ENCODE data around the gene TAF6.
"Not testable (repeated sequence)": the region's sequence is repeated elsewhere in the genome, so short reads cannot be mapped to it uniquely, and the experiment has no call there.

TAF6 gene

DNA sequence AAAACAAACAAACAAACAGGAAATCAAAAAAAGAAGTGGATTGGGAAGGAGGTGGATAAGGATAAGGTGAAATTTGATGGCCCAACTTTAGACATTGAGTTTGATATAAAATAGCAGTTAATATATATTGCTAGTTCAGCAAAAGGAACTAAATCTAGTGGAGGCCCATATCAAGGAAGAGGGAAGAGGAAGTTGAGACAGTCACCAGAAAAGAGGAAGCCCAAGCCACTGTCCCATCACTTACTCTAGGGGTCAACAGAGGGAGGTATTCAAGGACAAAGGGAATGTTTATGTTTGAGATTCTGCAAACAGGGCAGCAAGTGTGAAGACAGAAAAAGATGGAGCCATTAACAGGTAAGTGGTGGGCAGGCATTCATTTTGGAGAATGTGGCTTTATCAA, 33.2 kb upstream of the TAF6 start:
- no peak for DNase-seq

DNA sequence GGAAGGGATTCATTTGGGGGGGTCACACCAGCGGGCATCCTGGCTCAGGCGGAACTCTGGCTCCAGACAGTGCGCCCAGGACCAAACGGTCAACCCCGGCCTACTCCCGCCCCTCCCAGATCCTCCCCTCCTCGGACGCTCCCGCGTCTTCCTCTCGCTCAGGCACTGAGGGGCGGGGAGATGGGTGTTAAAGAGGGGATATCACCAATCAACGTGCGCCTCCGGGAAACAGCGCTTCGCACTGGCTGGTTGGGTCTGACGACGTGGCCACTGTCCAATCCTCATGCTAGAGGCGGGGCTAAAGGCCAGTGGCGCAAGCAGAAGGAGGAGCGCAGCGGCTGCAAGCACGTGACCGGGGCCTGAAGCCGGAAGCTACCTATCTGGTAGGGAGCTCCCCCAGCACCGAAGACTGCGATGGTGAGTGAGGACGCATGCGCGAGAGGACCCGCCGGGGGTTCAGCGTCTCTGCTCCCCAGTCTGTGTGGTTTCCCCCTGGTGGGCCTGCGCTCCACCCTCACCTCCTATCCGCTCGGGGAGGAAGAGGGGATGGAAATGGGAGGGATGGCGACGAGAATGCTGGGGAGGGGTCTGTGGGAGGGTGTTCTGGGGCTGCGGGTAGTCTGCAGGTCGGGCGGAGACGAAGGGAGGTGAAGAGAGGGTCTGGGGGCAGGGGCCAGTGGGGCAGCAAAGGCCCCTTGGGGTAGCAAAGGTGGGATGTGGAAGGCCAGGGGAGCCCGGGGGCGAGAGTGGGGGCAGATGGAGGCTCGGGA, 29.6 kb upstream of the TAF6 start, which contains the start of gene LAMTOR4:
Gene LAMTOR4, plus strand, starts transcription at position 360 of the 770 bp plus-strand sequence. Its CDS starts 55 bp downstream, at position 415.
- DNase-seq: peak; percentile 99

DNA sequence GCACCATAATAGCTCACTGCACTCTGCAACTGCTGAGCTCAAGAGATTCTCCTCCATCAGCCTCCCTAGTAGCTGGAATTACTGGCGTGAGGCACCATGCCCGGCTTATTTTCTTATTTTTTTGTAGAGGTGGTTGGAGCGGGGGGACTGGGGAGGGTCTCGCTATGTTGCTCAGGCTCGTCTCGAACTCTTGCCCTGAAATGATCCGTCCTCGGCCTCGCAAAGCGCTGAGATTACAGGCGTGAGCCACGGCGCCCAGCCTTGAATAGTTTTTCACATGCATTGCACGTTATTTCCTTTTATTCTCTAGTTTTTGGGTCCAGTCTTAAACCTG, 29.0 kb upstream of the TAF6 start:
- DNase-seq: no peak

DNA sequence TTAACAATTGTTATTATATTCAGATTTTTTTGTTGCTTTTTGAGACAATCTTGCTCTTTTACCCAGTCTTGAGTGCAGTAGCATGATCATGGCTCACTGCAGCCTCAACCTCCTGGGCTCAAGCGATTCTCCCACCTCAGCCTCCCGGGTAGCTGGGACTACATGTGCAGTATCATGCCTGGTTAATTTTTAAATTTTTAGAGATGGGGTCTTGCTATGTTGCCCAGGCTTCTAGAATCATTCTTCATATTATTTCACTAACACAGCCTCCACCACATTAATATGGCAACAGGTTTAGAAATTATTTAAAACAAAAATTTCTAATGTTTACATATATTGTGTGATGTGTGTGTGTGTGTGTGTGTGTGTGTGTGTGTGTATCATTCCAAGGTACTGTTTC, 28.1 kb upstream of the TAF6 start:
- DNase-seq: no peak

DNA sequence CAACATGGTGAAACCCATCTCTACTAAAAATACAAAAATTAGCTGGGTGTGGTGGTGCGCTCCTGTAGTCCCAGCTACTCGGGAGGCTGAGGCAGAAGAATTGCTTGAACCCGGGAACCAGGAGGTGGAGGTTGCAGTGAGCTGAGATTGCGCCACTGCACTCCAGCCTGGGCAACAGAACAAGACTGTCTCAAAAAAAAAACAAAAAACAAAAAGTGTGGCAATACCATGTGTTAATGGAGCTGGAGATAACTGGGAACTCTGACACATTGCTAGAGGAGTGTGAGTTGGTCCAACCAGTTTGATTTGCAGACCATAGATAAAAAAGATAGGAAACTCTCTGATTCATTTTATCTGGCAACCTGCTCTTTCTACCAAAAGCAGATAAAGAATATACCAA, 27.2 kb upstream of the TAF6 start:
- DNase-seq: not testable (repeated sequence)

DNA sequence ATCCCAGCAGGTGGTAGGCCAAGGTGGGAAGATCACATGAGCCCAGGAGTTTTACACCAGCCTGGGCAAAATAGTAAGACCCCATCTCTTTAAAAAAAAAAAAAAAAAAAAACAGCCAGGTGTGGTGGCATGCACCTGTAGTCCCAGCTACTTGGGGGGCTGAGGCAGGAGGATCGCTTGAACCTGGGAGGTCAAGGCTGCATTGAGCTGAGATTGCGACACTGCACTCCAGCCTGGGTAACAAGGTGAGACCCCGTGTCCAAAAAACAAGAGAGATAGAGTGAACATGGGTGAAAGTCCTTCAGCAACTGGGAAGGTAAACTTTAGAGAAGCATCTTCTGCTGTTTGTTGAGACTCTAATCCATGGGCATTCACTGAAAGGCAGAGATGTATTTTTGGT, 23.3 kb upstream of the TAF6 start:
- no peak for DNase-seq

DNA sequence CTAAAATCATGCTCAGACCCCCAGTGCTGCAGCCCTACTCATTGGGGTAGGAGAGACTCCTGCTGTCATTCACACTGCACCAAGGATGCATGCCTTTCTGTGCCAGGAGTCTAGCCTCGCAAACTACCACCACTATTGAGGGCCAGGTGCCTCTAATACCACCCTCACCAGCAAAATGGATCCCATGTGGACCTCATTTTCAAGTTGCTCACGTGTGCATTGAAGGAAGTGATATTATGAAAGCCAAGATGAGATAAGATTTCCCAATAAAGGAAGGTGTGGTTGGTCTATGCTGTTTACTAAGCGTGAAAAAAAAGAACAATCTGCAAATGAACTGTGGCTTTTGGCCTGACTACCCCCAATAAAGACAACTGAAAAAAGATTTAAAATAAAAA, 22.4 kb upstream of the TAF6 start:
- DNase-seq: no peak

DNA sequence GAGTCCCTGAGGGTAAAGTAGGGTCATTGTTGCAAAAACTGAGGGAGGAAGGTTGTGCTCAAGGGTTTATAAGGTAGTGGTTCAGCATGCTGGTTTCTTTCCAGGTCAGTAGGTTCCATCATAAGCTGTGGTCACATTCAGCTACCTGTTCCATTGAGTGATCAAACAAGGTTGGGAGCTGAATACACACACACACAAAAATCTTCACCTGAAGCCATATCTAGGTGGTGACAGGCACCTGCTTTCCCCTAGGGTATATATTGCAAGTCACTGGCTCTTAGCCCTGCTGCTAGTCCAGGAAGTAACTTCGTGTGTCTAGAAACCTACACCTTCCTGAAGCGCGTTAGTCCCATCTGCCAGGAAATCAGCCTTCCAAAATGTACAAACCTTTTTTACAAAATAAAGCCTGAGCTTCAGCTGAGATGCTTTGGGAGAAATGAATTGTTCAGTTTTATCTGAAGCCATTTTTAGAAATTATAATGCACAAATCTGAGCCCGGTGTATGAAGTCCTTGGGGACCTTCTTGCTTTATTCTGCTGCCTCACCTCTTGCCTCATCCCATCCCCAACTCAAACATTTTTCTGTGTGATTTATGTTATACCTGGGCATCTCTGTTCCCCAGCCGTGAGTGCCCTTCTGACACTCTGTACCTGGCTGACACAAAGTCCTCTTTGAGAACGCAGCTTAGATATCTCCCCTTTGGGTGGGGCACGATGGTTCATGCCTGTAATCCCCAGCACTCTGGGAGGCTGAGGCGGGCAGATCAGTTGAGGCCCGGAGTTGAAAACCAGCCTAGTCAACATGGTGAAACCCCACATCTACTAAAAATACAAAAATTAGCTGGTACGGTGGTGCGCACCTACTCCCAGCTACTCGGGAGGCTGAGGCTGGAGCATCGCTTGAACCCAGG, 18.9 kb upstream of the TAF6 start:
- DNase-seq: no peak

DNA sequence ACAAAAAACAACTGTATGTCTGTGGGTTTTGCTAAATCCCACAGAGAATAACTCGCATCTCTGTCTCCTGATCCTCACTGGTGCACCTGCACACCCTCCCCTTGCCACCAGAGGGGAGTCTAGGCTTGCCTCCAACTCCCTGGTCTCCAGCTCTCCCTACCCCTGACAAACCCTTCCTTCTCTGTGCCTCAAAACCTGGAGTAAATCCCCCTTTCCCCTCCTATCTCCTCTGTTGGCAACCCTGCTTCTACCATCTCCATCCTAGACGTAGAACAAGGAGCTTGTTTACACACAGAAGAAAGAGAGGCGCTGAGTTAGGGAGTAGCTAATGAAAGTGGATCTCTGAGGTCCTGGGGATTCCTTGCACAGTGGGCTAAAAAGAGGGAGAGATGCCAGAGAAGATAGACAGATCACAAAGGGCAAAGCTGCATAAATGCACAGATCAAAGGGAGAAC, 13.6 kb upstream of the TAF6 start:
- peak; percentile 77 for DNase-seq

DNA sequence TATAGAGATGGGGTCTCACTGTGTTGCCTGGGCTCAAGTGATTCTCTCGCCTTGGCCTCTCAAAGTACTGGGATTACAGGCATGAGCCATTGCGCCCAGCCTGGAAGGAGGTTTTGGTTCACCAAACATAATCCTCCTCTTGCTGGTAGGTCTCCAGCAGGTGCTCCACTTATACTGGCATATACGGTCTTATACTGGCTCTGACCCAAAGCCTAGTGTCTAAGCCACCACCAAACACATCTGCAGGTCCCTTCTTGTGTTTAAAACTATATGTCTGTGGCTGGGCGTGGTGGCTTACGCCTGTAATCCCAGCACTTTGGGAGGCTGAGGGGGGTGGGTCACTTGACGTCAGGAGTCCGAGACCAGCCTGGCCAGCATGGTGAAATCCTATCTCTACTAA, 13.0 kb upstream of the TAF6 start:
- DNase-seq: no peak

DNA sequence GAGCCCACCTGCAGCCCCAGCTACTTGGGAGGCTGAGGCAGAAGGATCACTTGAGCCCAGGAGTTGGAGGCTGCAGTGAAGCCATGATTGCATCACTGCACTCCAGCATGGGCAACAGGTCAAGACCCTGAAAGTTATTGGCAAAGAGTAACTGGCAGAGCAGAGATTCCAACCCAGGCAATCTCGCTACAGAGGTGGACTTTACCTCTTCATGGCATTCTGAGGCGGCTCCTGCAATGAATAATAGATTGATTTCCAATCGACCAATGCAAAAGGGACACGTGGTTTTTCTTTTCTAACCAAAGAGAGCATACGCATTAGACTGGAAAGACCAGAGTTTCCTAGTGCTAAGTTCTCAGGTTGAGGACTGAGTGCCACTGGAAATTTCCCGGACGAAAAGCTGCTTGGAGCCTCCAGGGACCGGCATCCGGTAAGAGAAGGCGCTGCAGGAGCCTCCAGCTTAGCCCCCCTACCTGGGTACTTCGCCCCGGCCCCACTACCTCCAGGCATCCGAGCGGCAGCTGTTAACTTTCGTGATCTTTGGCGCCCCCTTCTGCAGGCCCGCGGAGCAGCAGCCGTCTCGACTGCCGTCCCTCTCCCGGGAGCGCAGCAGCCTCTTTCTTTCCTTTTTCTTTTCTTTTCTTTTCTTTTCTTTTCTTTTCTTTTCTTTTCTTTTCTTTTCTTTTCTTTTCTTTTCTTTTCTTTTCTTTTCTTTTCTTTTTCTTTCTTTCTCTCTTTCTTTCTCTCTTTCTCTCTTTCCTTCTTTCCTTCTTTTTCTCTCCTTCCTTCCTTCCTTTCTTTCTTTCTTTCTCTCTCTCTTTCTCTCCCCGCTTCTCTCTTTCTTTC, 11.7 kb upstream of the TAF6 start:
- DNase-seq: peak; percentile 83

DNA sequence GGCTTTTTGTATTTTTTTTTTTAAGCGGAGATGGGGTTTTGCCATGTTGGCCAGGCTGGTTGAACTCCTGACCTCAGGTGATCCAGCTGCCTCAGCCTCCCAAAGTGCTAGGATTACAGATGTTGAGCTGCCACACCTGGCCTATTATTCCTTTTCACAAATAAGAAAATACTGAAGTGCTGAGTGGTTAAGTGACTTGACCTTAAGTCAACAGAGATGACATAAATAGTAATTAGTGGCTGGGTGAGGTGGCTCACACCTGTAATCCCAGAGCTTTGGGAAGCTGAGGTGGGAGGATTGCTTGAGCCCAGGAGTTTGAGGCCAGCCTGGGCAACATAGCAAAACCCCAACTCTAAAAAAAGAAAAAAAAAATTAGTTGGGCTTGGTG, 11.1 kb upstream of the TAF6 start:
- DNase-seq: not testable (repeated sequence)

DNA sequence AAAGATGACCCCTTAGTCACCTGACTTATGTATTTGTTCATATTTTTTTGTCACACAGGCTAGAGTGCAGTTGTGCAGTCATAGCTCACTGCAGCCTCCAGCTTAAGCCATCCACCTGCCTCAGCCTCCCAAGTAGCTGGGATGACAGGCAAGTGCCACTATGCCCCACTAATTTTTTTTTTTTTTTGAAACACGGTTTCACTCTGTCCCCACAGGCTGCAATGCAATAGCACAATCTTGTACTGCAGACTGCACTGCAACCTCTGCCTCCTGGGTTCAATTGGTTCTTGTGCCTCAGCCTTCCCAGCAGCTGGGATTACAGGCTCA, 9.4 kb upstream of the TAF6 start:
- no peak for DNase-seq

DNA sequence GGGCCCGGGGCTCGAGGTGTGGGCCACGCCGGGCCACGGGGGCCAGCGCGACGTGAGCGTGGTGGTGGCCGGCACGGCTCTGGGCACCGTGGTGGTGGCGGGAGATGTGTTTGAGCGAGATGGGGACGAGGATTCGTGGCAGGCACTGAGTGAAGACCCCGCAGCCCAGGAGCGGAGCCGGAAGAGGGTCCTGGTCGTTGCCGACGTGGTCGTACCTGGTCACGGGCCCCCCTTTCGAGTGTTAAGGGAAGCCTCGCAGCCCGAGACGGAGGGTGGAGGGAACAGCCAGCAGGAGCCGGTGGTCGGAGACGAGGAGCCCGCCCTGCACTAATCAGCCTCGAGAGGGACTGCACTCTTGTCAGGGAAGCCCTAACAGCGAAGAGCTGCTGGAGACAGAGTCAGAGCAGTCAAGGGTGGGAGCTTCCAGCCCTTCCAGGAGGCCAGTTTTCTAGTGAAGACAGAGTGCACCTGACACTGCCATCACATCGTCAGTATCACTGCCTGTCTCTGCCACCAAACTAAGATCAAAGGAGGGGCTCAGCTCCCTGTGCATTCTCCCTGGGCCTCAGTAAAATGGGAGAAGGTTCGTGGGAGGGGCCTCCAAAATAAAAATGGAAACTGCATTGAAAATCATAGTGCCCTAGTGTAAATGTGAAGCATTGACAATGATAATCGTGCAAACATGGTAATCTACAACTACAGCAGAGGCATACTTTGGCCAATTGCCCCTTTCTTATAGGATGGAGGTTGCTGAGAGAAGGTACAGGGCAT, 8.9 kb upstream of the TAF6 start:
- peak; percentile 20 for DNase-seq

DNA sequence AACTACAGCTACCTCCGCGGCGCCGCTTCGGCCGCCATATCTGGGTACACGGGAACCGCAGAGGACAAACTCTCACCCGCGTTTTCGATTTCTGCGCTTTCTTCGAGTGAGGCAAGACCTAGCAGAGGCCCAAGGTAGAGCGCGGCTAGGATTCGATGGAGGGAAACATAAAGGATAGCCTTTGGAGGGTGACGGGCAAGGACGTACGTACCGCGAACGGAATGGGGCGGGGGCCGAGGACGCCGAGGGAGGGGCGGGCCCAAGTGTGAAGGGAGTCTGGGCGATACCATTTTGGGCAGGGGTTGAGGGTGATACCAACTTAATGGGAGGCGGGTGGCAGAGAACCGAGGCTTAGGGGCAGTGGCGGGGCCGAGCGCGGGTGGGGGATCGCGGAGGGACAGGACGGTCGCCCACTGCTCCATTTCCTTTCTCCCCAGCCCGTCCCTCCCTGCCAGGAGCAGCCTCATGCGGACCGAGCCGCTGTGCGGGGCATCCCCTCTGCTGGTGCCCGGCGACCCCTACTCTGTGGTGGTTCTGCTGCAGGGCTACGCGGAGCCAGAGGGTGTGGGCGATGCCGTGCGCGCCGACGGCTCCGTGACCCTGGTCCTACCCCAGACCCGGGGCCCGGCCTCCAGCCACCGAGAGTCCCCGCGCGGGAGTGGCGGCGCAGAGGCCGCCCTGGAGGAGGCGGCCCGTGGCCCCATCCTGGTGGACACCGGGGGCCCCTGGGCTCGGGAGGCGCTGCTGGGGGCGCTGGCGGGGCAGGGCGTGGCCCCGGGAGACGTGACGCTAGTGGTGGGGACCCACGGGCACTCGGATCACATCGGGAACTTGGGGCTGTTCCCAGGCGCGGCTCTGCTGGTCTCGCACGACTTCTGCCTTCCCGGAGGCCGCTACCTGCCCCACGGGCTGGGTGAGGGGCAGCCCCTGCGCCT, 8.0 kb upstream of the TAF6 start, which contains the start of gene MBLAC1:
Gene MBLAC1, plus strand, starts transcription at position 37 of the 935 bp plus-strand sequence. Its CDS starts 429 bp downstream, at position 466.
- peak; percentile 94 for DNase-seq

DNA sequence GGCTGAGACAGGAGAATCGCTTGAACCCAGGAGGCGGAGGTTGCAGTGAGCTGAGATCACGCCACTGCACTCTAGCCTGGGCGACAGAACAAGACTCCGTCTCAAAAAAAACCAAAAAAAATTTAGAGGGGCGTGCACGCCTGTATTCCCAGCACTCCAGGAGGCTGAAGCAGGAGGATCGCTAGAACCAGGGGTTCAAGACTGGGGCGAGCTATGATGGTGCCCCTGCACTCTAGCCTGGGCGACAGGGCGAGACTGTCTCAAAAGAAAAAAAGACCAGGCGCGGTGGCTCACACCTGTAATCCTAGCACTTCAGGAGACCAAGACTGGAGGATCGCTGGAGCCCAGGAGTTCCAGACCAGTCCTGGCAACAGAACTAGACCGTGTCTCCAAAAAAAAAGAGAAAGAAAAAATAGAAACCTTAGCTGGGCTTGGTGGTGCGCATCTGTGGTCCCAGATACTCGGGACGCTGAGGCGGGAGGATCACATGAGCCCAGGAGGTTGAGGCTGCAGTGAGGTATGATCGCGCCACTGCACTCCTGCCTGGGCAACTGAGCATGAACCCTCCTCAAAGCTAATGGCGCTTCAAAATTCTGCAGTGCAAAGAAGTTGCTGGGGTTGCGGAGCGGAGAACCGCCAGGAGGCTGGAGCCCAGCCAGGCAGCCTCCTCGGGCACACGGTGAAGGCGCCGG, 7.2 kb upstream of the TAF6 start:
- DNase-seq: no peak

DNA sequence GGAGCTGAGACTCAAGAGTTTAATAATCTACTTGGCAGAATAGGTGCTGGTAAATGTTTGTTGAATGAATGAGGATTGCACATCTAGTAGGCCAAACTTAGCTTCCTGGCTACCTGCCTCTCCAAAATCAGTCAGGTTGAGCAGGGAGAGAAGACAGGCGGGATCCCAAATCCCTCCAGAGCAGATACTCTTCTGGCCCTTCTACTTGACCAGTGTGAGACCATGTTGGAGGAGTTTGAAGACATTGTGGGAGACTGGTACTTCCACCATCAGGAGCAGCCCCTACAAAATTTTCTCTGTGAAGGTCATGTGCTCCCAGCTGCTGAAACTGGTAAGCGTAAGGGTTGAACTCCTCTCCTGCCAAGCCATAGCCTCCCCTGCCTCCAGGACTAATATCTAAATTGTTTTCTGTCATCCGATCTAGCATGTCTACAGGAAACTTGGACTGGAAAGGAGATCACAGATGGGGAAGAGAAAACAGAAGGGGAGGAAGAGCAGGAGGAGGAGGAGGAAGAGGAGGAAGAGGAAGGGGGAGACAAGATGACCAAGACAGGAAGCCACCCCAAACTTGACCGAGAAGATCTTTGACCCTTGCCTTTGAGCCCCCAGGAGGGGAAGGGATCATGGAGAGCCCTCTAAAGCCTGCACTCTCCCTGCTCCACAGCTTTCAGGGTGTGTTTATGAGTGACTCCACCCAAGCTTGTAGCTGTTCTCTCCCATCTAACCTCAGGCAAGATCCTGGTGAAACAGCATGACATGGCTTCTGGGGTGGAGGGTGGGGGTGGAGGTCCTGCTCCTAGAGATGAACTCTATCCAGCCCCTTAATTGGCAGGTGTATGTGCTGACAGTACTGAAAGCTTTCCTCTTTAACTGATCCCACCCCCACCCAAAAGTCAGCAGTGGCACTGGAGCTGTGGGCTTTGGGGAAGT, 5.4 kb upstream of the TAF6 start:
- DNase-seq: no peak

DNA sequence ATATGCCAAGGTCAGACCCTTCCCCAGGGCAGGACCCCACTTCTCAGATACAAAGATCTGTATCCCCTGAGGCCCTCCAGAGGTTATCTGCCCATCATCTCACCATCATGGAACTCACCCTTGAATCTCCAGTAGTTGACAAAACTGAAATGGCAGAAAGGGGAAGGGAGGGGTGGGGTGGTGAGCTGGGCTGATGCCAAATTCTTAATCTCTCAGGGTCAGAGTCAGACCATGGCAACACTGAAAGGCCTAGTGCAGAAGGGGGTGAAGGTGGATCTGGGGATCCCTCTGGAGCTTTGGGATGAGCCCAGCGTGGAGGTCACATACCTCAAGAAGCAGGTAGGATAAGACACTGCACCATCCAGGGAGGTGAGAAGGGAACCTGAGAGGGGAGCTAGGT, 3.4 kb upstream of the TAF6 start:
- DNase-seq: no peak

DNA sequence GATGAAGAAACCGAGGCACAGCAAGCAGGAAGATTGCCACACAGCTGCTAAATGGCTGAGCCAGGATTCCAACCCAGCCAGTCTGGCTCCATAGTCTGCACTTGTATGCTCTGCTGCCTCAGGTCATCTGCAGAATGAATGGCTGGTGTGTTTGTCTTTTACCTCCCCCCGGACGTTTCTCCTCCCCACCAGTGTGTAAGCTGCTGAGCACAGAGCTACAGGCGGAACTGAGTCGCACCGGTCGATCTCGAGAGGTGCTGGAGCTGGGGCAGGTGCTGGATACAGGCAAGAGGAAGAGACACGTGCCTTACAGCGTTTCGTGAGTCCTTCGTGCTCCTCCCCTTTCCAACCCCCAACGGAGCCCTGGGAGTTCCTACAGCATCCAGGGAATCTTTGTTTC, 2.9 kb upstream of the TAF6 start:
- DNase-seq: no peak

DNA sequence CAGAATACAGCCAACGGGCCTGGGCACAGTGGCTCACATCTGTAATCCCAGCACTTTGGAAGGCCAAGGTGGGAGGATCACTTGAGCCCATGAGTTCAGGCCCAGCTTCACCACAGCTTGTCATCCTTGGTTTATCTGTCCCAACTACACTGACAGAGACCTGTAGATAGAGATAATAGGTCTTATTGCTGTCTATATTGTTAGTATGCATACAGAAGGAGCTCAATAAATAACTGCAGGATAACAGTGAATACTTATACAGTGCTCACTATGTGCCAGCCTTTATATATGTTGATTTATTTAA, 1.5 kb upstream of the TAF6 start:
- no peak for DNase-seq
